GM12891 (cell line): Measurements from ENCODE around the gene PHF13.

Experiments
- PAX5 ChIP-seq: IDR thresholded peaks from 2 replicates; pipeline ENCODE4 v1.6.1; 2011; ENCODE audit warnings: low read length, moderate library complexity, mild to moderate bottlenecking; ENCODE audit not compliant: insufficient read depth, severe bottlenecking
- POLR2A ChIP-seq: IDR thresholded peaks from 2 replicates; pipeline ENCODE4 v1.6.1; 2011; ENCODE audit warnings: low read depth, low read length, control low read depth
- POLR2AphosphoS5 ChIP-seq: IDR thresholded peaks from 2 replicates; pipeline ENCODE4 v1.6.1; 2011; ENCODE audit warnings: low read depth, low read length, control low read depth
- SPI1 ChIP-seq: IDR thresholded peaks from 2 replicates; pipeline ENCODE4 v1.6.1; 2011; ENCODE audit warnings: low read depth, low read length, control low read depth
- TAF1 ChIP-seq: IDR thresholded peaks from 2 replicates; pipeline ENCODE4 v1.6.1; 2011; ENCODE audit warnings: low read depth, low read length, control low read depth

- TF ChIP-seq POLR2A (no peak), SPI1 (no peak), TAF1 (no peak), POLR2AphosphoS5 (no peak), PAX5 (no peak)
These were observed 34.7 kb upstream of the PHF13 start for GRCh38 chr1:6578624-6579373.
